Measurements from ENCODE around the gene ITGB8. TPM values are rescaled to one million over a fixed set of nuclear protein-coding genes. Genes with fewer than 3 reads are reported as not detected.

ITGB8 gene
- total RNA-seq, 1 experiment from 2014 or later = 3.6 TPM

- Histone ChIP-seq H3K4me3 (no peak overlapping the region), H3K4me1 (replicated peaks) (peaks cover 49% of the 10 kb centered on the region), H3K27me3 (replicated peaks) (no peaks in the 10 kb centered on the region), H3K27ac (no peak overlapping the region), H3K9me3 (replicated peaks) (no peaks in the 10 kb centered on the region), H3K36me3 (no peaks in the 10 kb centered on the region)
- no peak for DNase-seq (ENCODE audit: low read depth in 1 of 2, low spot score in 2 of 2)
Measured at GRCh38 chr7:20354610-20355528, 24.2 kb downstream of the ITGB8 start.

- Histone ChIP-seq H3K4me3 (no peak overlapping the region), H3K27me3 (replicated peaks) (no peaks in the 10 kb centered on the region), H3K9me3 (replicated peaks) (no peaks in the 10 kb centered on the region), H3K36me3 (no peaks in the 10 kb centered on the region), H3K4me1 (replicated peaks) (peaks cover 26% of the 10 kb centered on the region), H3K27ac (no peak overlapping the region)
- DNase-seq (ENCODE audit: low read depth in 1 of 2, low spot score in 2 of 2) = no peak
Measured at GRCh38 chr7:20358106-20358505, 27.4 kb downstream of the ITGB8 start.

- no peak overlapping the region for H3K27ac ChIP-seq
- no peaks in the 10 kb centered on the region for H3K36me3 ChIP-seq
- no peaks in the 10 kb centered on the region for H3K27me3 ChIP-seq (replicated peaks)
- peaks cover 21% of the 10 kb centered on the region; the same call in 1 of the 2 replicates for H3K4me1 ChIP-seq (replicated peaks)
- H3K4me3 ChIP-seq = no peak overlapping the region
- DNase-seq (ENCODE audit: low read depth in 1 of 2, low spot score in 2 of 2) = no peak
- H3K9me3 ChIP-seq (replicated peaks) = no peaks in the 10 kb centered on the region
Measured at GRCh38 chr7:20358762-20359282, 28.1 kb downstream of the ITGB8 start.

GRCh38 chr7:20359341-20359963 is 28.8 kb downstream of the ITGB8 start:
- H3K27me3 ChIP-seq (replicated peaks) = no peaks in the 10 kb centered on the region

GRCh38 chr7:20362574-20363253 is 32.0 kb downstream of the ITGB8 start:
- H3K27me3 ChIP-seq (replicated peaks) = no peaks in the 10 kb centered on the region
- H3K4me3 ChIP-seq = no peak overlapping the region
- H3K9me3 ChIP-seq (replicated peaks) = no peaks in the 10 kb centered on the region
- no peak for DNase-seq (ENCODE audit: low read depth in 1 of 2, low spot score in 2 of 2)
- no peaks in the 10 kb centered on the region for H3K36me3 ChIP-seq
- peaks cover 9% of the 10 kb centered on the region; the same call in 1 of the 2 replicates for H3K4me1 ChIP-seq (replicated peaks)
- H3K27ac ChIP-seq = no peak overlapping the region

More at GRCh38 chr7:20359341-20359963, 28.8 kb downstream of the ITGB8 start:
- DNase-seq (ENCODE audit: low read depth in 1 of 2, low spot score in 2 of 2) = peak in 1 of 2 experiments; percentile 22
- Histone ChIP-seq H3K4me3 (no peak overlapping the region), H3K9me3 (replicated peaks) (no peaks in the 10 kb centered on the region), H3K27ac (no peak overlapping the region), H3K4me1 (replicated peaks) (peaks cover 21% of the 10 kb centered on the region; the same call in 1 of the 2 replicates), H3K36me3 (no peaks in the 10 kb centered on the region)

GRCh38 chr7:20364571-20365196 is 34.0 kb downstream of the ITGB8 start:
- peaks cover 3% of the 10 kb centered on the region; the same call in 1 of the 2 replicates for H3K4me1 ChIP-seq (replicated peaks)
- no peaks in the 10 kb centered on the region for H3K27me3 ChIP-seq (replicated peaks)
- no peak overlapping the region for H3K4me3 ChIP-seq
- H3K9me3 ChIP-seq (replicated peaks) = no peaks in the 10 kb centered on the region
- no peak overlapping the region for H3K27ac ChIP-seq
- no peaks in the 10 kb centered on the region for H3K36me3 ChIP-seq
- no peak for DNase-seq (ENCODE audit: low read depth in 1 of 2, low spot score in 2 of 2)

GRCh38 chr7:20365486-20365885 is 34.8 kb downstream of the ITGB8 start:
- Histone ChIP-seq H3K36me3 (no peaks in the 10 kb centered on the region), H3K9me3 (replicated peaks) (no peaks in the 10 kb centered on the region), H3K27ac (no peak overlapping the region), H3K4me3 (no peak overlapping the region), H3K27me3 (replicated peaks) (no peaks in the 10 kb centered on the region), H3K4me1 (replicated peaks) (no peaks in the 10 kb centered on the region)
- no peak for DNase-seq (ENCODE audit: low read depth in 1 of 2, low spot score in 2 of 2)

GRCh38 chr7:20374399-20374798 is 43.7 kb downstream of the ITGB8 start:
- no peaks in the 10 kb centered on the region for H3K4me1 ChIP-seq (replicated peaks)
- H3K4me3 ChIP-seq = no peak overlapping the region
- no peaks in the 10 kb centered on the region for H3K36me3 ChIP-seq
- H3K27me3 ChIP-seq (replicated peaks) = no peaks in the 10 kb centered on the region
- no peak for DNase-seq (ENCODE audit: low read depth in 1 of 2, low spot score in 2 of 2)
- no peaks in the 10 kb centered on the region for H3K9me3 ChIP-seq (replicated peaks)
- H3K27ac ChIP-seq = no peak overlapping the region

- no peak for DNase-seq (ENCODE audit: low read depth in 1 of 2, low spot score in 2 of 2)
- Histone ChIP-seq H3K9me3 (replicated peaks) (no peaks in the 10 kb centered on the region), H3K4me3 (no peak overlapping the region), H3K4me1 (replicated peaks) (no peaks in the 10 kb centered on the region), H3K27me3 (replicated peaks) (no peaks in the 10 kb centered on the region), H3K36me3 (no peaks in the 10 kb centered on the region), H3K27ac (no peak overlapping the region)
Measured at GRCh38 chr7:20376796-20377195, 46.1 kb downstream of the ITGB8 start.

- H3K27ac ChIP-seq = no peak overlapping the region
- no peak overlapping the region for H3K4me3 ChIP-seq
- no peaks in the 10 kb centered on the region for H3K36me3 ChIP-seq
- no peak for DNase-seq (ENCODE audit: low read depth in 1 of 2, low spot score in 2 of 2)
- no peaks in the 10 kb centered on the region for H3K9me3 ChIP-seq (replicated peaks)
- no peaks in the 10 kb centered on the region; the same call in 1 of the 2 replicates for H3K4me1 ChIP-seq (replicated peaks)
- no peaks in the 10 kb centered on the region for H3K27me3 ChIP-seq (replicated peaks)
Measured at GRCh38 chr7:20381406-20382034, 50.8 kb downstream of the ITGB8 start.

- no peaks in the 10 kb centered on the region for H3K27me3 ChIP-seq (replicated peaks)
- no peaks in the 10 kb centered on the region for H3K9me3 ChIP-seq (replicated peaks)
- H3K27ac ChIP-seq = no peak overlapping the region
- no peak for DNase-seq (ENCODE audit: low read depth in 1 of 2, low spot score in 2 of 2)
- no peak overlapping the region for H3K4me3 ChIP-seq
- H3K4me1 ChIP-seq (replicated peaks) = no peaks in the 10 kb centered on the region; the same call in 1 of the 2 replicates
- H3K36me3 ChIP-seq = no peaks in the 10 kb centered on the region
Measured at GRCh38 chr7:20383351-20383750, 52.7 kb downstream of the ITGB8 start.

GRCh38 chr7:20385126-20385525 is 54.4 kb downstream of the ITGB8 start:
- Histone ChIP-seq H3K4me3 (no peak overlapping the region), H3K4me1 (replicated peaks) (no peaks in the 10 kb centered on the region; the same call in 1 of the 2 replicates), H3K9me3 (replicated peaks) (no peaks in the 10 kb centered on the region), H3K27ac (no peak overlapping the region), H3K36me3 (no peaks in the 10 kb centered on the region), H3K27me3 (replicated peaks) (no peaks in the 10 kb centered on the region)
- DNase-seq (ENCODE audit: low read depth in 1 of 2, low spot score in 2 of 2) = peak in 1 of 2 experiments; percentile 18

- Histone ChIP-seq H3K4me1 (replicated peaks) (no peaks in the 10 kb centered on the region; the same call in 1 of the 2 replicates), H3K9me3 (replicated peaks) (no peaks in the 10 kb centered on the region), H3K36me3 (no peaks in the 10 kb centered on the region), H3K4me3 (no peak overlapping the region), H3K27me3 (replicated peaks) (no peaks in the 10 kb centered on the region), H3K27ac (no peak overlapping the region)
- DNase-seq (ENCODE audit: low read depth in 1 of 2, low spot score in 2 of 2) = no peak
Measured at GRCh38 chr7:20388084-20388483, 57.4 kb downstream of the ITGB8 start.
